Embryonic facial prominence (tissue), 1 donor: ENCODE results near the gene STX8.

ENCODE experiments used
- DNase-seq: peaks from one replicate; pipeline ENCODE4 v3.0.0-alpha.2; 2016; ENCODE audit errors: extremely low spot score

Gene STX8

DNA sequence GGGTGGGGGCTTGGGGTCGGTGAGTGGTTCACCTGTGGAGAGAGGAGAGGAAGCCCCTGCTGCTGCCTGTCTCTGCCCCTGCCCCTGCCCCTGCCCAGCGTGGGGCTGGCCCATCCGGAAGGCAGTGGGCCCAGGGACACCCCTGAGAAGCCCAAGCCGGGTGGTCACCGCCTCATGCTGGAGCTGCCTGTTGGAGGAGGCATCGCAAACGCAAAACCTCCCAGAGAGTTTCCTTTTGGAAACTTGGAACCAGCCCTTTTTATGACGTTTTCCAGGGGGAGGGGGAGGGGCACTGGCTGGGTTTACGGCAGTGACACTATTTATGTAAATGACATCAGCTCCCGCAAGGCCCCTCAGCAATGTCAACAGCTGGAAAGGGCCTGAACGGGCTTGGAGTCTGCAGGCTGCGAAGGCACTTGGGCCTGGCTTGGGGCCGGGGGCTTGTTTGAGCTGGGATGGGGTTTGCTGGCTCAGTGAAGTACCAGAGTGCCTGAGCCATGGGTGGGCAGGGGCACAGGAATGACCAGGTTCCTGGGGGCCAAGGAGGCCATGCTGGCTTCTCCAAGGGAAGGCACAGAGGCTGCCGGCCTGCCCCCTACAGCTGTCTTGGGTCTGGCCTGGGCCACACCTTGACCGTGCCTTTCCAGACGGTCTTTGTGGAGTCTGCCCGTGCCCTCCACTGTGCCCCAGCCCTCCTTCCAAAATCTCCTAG is 334.8 kb downstream of the STX8 start:
- peak; percentile 69 for DNase-seq

DNA sequence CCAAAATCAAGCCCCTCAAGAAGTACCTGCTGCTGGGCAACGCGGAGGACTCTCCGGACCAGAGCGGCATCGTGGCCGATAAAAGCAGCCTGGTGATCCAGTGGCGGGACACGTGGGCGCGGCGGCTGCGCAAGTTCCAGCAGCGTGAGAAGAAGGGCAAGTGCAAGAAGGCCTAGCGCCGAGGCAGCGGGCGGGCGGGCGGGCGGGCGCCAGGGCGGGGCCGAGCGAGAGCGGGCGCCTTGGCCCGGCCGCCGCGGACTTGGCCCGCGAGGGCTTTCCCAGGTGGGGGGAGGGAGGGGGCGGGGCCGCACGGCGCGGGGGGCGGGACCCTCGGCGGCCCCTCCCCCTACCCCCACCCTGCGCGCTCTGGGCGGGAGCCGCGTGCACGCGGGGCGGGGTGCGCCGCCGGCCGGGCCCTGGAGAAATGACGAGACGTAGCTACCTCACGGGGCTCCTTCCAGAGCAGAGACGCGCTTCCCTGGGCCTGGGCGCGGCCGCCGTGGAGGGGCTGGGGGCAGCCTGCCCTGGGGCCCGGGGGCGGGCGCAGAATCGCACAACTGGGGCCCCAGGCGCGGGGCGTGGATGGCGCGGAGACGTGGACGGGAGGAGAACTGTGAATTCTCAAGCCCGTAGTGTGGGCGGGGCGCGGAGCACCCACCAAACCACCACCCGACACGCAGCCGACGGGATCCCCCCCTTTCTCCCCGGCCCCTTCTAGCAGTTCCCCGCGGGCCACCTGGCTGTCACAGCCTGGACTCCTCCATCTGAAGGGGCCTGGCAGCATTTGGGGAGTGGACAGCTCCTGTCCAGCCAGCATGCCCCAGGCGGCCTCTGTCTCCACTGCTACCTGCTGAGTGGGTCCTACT is 335.6 kb downstream of the STX8 start:
- DNase-seq = no peak

DNA sequence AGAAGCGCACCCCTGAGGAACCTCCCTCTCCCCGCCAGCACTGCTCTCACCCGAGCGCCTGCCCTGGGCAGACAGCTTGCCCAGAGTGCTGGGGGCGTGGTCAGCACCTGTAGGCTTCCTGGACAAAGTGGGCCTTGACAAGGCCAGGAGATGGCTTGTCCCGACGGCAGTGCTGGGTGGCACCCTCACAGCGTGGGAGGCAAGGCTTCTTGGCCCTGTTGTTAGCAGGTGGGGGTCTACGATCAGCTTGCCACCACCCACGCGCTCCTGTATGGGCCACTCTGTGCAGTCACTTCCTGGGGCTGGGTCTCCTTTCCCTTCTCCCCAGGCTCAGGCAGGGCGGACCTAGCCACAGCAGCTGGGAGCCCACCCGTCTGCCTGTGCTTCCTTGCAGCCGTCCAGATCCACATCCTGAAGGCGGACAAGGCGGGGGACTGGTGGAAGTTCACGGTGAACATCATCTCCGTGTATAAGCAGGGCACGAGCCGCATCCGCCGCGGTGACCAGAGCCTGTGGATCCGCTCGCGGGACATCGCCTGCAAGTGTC is 336.3 kb downstream of the STX8 start:
- DNase-seq = no peak

DNA sequence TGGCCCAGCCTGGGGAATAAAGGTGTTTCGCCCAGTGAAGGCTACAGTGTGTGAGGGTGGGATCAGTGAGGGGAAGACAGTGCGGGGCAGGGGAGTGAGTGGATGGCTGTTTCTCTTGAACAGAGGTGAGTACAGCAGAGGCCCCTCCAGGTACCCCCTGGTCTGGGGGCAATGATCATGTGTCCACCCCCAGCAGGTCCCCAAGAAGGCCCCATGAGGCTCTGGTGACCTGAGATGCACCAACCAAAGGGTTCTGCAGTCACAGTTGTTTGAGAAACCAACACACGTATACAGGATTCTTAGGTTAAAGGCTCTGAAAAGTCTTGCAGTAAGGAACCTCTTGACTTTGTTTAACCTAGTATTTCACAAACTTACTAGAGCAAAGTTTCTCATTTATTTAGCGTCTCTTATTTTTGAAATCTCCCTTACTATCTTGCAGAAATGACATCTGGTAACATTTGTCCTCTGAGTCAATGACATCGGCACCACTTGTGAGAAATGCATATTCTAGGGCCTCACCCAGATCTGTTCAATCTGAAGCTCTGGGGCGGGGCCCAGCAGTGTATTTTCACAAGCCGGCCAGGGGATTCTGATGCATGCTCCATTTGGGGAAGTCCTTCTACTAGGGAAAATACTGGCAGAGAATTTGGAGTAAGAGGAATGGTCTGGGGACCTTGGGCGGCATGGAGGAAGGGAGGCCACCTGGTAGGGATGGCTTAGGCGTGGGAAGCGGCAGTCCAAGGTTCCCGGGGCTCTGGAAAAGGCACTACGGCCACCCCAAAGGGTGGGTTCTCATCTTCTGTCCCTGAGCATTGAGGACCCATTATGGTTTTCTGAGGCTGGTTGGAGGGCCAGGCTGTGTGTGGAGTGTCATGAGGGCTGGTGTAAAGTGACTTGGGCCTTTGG is 337.0 kb downstream of the STX8 start:
- DNase-seq = no peak

DNA sequence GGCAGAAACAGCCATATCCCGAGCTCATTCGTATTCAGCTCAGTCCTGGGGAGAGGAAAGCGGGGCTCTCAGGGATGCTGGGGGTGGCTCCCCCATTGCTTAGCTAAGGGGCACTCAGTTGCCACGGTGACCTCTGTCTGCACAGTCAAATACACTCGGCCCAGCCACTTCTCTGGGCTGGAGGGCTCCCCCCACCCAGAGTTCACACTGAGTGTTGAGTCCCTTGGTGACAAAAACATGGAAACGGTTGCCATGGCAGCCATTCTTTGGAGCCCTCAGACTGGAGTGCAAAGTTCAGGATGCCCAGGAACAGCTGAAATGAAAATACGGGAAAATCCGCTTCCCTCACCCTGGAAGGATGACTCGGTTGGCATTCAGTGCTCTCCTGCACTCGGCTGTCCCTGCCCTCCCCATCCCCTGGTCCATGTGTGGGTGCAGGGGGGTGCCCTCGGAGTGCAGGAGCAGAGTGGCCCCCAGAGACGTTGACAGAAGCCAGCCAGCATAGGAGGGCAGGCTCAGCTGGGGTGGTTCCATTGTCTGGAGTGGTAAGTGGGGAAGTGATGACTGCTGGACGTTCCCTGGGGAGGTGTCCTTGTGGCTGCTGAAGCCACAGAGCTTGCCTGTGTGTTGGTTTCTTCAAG is 337.8 kb downstream of the STX8 start:
- DNase-seq = no peak

DNA sequence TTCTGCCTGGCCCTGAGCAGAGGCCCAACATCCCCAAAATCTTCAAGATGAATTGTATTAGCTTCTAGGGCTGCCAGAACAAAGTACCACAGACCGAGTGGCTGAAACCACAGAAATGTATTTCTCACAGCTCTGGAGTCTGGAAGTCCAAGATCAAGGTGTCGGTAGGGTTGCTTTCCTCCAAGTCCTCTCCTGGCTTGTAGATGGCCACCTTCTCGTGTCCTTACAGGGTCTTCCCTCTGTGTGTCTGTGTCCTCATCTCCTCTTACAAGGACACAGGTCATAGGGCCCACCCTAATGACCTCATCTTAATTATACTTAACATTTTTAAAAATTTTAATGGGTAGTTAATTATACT is 338.6 kb downstream of the STX8 start:
- no peak for DNase-seq

DNA sequence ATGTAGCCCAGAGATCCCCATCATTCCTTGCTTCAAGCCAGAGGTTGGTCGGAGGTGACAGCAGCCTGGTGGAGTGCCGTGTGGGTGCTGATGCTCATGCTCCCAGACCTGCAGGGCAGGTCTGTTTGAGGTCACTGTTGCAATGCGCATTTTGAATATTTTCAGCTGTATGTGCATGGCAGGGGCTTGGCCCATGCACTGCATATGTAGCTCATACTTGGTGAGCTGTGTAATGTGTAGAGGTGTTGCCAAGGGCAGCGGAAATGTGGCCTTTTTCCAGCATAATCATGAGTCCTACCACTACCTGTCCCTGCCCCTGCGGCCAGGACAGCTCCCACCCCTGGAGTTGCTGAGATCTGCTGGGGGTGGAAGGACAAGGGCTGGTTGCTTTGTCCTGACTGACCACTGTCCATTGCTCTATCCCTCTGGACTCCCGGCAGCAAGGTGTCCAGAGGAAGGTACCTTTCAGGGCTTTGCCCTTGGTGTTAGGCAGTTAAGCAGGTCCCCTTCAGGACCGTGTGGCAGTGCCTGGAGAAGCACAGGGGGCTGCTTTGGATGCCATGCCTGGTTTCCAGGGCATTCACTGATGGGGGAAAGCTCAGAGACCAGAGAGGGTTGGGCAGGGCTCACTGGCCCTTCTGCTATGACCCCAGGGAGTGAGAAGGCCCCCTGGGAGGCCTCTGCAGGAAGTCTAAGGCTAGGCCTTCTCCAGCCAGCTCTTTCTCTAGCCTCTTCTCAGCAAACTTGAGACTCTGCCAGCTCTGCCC is 339.2 kb downstream of the STX8 start:
- DNase-seq = no peak

DNA sequence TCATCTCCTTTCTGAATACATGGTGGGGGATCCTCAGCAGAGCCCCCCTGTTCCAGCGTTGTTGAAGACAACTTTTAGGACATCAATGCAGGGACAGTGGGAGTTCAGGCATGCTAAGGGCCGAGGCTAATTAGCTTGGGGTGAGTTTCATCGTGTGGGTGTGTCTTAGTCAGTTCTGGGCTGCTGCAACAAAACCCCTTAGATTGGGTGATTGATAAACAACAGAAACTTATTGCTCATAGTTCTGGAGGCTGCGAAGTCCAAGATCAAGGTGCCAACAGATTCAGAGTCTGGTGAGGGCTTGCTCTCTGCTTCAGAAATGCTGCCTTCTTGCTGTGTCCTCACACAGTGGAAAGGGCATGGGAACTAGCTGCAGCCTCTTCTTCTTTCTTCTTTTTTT is 340.3 kb downstream of the STX8 start:
- DNase-seq = no peak

DNA sequence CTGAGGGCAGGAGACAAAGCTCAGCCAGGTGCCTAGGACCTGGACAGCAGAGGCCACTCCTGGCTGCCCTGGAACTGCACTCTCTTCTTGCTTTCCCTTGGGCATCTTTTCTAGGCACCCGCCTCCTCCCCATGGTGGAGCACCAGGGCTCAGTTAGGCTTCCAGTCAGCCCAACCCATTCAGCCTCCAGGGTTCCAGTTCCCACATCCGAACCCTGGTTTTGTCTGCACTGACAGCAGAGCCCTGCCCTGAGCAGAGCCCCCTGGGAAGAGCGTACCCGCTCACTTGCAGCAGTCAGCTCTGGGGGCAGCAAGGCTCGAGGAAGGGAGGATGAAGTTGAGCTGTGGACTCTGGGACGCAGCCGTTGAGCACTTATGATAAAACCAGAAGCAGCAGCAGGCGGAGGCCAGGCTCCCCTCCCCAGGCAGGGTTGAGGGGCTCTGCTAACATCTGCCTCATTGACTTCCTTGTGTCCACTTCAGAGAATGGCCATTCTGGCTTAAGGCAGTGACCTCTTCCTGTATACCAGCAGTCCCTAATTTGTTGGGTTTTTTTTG is 341.2 kb downstream of the STX8 start:
- no peak for DNase-seq

DNA sequence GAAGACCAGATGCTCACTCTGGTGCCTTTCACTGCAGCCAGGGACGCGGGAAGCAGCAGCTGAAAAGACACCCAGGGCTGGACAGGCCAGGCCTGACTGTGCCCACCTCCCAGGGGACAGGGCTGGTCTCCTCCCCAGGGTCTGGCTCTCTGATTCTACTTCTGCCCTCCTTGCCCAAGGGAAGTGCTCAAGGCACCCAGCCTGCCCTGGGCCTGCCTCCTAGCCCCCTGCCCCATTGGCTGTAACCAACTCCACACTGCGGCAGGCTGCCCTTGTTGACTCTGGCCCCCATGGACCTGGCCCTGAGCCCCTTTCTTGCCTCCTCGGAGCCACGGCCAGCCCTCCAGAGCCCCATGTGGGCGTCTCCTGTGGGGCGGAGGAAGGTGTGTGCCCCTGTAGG is 341.9 kb downstream of the STX8 start:
- DNase-seq = no peak

DNA sequence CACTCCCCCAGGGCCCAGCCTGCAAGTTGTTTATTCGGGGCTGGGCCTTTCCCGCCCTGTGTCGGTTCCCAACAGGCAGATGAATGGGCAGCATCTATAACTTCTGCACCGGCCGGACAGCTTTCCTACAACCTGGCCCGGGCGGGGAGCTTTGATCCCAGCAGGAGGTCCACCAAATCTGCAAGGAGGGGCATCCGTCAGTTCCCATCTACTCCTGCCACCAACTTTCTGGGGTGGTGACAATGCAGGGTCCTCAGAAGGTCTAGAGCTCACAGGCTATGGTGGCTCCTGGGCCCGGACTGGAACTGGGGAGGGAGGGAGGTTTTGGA is 342.4 kb downstream of the STX8 start:
- DNase-seq = no peak

DNA sequence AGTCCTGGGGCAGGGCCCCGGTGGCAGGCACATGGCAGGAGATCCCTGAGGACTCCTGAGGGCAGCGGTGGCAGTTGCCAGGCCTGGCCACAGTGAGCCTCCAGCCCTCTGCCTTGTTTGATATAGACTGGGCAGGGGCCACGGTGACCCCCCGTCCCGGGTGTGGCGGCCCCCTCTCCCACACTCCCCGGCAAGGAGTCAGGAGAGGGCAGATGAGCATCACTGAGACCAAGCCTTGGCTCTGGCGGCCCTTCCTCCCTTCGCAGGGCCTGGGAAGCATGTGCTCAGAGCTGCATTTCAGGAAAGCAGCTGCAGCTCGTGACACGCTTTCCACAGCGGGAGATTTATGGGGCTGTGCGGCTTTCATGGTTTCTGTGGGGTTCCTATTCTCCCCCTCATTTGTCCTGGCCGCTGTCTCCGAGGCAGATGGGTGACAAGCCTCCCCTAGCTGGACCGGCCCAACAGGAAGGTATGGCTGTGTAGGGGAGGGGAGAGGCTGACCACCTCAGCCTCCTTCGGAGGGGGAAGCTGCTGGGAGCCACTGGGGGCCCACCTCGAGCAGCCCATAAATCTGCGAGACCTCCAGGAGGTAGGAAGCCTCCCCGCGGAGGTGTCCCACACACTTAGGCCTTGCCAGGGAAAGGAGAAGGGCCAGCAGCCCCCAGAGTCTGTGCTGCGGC is 342.9 kb downstream of the STX8 start:
- no peak for DNase-seq

DNA sequence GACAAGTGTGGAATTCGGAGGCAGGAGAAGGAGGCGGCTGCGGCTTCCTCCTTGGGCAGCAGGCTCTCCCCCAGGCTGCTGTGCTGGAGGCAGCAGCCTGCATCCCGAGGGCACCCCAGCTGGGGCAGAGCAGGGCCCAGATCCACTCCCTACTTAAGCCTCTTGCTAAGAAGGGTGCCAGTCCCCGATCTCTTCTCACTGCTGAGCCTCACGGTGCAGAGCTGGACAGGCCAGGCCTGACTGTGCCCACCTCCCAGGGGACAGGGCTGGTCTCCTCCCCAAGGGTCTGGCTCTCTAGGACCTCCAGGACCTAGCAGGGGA is 343.5 kb downstream of the STX8 start:
- DNase-seq = no peak

DNA sequence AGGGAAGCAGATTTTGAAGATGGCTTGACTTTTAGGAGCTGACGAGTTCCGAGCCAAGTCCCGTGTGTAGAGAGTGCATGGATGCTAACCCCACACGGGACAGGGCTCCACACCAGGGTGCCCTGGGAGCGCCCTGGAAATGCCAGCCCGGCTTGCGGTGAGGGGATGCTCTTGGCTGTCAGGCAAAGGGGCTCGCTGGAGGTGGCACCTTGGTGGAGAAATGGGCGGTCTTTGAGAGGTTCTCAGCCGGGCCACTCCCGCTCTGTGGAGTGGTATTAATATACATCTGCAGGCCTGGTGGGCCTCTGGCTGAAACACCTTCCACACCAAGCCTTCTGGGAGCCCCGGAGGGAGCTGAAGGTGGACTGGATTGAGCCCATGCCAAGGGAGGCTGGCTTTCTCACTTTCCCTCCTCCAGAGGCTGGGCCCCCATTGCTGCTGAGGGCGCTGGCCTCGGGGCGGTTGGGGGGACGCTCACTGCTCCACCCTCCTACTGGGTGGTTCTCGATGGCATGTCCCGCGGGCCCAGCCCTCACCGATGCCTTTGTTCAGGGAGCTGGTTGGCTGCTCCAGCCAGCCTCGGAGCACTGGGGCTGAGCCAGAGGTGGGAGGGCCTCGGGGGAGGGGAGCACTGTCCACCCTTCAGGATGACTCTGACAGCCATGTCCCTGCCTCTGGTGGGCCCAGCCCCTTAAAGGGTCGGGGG is 344.0 kb downstream of the STX8 start:
- no peak for DNase-seq

DNA sequence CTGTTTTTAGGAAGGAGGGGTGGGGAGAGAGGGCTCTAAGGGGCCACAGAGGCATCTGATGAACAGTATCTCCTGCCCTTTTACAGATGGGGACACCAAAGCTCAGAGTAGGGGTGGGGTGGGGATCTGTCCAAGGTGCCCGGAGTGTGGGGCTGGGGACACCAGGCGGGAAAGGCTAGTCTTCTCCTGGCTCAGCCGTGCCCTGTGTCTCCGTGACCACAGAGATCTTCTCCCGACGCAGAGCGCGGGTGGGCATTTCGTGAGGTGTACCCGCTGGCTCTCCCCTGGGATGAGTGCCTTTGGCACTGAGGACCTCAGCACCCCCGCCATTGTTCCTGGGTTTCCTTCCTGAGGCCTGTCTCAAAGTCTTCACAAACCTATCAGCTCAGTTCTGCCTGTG is 344.8 kb downstream of the STX8 start:
- DNase-seq = no peak

DNA sequence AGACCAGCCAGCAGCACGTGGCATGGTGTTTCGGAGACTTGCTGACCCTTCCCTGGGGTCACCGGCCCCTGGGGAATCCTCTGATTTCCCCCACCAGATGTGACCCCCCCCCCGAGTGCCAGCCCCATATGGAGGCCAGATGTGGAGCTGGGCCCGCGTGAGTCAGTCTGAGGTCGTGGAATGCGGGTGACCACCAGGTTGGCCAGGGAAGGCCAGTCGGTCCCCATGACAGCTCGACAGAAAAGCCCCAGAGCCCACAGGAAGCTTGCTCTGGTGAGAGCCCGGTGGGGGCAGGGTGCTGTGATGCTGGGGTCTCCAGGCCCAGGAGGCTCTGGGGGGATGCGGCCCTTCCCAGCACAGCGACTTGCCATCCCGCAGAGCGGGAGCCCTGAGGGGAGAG is 345.3 kb downstream of the STX8 start:
- DNase-seq = no peak

DNA sequence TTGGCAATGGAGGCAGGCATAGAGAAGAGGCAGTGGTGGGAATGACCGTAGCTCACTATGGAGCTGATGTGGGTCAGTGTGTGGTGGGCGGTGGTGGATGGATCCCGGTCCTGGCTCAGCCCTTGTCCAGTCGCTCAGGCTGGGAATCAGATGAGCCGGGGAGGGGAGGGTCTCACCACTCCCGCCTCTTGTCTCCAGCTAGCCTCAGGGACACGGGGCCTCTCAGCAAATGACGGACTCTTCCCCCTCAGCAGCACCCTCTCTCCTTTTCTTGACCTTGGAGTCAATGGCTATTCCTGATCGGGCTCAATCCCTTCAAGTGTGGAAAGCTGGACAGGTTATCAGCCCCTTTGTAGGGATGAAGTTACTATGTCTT is 345.8 kb downstream of the STX8 start:
- DNase-seq = no peak

DNA sequence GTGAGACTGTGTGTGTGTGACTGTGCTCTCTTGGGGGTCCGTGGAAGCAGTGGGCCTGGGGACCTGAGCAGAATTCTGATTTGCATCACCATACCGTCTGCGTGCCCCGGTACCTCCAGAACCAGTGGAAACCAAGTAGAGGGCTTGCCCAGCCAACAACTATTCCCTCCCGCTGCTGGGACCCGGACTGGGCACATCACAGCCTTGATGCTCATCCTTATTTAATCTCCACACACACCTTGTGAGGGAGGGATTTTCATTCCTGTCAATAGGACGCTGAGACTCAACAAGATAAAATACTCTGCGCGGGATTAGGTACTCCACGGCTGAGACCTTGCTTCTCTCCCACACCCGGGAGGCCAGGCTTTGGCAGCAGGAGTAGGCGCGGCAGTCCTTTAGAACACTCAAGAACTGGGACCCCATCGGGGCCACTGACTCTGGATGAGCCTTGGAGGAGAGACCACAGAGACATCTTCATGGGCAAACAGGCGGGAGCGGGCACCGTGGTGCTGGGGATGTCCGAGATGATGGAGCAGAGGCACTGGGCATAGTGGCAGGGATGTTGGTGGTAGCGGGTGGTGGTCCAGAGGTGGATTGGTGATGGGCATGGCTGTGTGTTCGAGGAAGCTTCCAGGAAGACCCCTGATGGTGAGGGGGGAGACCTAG is 346.3 kb downstream of the STX8 start:
- DNase-seq = no peak
